GM23338 (cell line): Measurements from ENCODE around the gene CCL23. TPM values are rescaled to one million over a fixed set of nuclear protein-coding genes. Genes with fewer than 3 reads are reported as not detected.

Experiments
- ATAC-seq: fragments of 200-7000 bp; cut with Tn5 transposase; 3 replicates; pipeline ENCODE4 v1.9.1; 2020
- DNase-seq: peaks from one replicate; pipeline ENCODE4 v3.0.0-alpha.2; 2015; ENCODE audit warnings: low spot score
- H2AFZ ChIP-seq: fragments of 200-600 bp; sonication (generic); 2 replicates; pipeline ENCODE4 v1.8.0; 2016; ENCODE audit warnings: antibody characterized with exemption, mild to moderate bottlenecking, moderate library complexity
- H3F3A ChIP-seq: fragments of 200-600 bp; sonication (generic); replicated peaks from 2 replicates; pipeline ENCODE4 v1.8.0; 2017; ENCODE audit warnings: antibody characterized with exemption, mixed run types, low read depth
- H3K27ac ChIP-seq: fragments of 200-600 bp; sonication (generic); 2 replicates; pipeline ENCODE4 v1.6.1; 2016; ENCODE audit warnings: low read depth
- H3K27me3 ChIP-seq: fragments of 200-600 bp; sonication (generic); 2 replicates; pipeline ENCODE4 v1.8.0; 2016; ENCODE audit warnings: mild to moderate bottlenecking, mixed run types, moderate library complexity; ENCODE audit not compliant: insufficient read depth
- H3K36me3 ChIP-seq: fragments of 200-600 bp; sonication (generic); 2 replicates; pipeline ENCODE4 v1.8.0; 2016; ENCODE audit warnings: mild to moderate bottlenecking; ENCODE audit not compliant: insufficient read depth
- H3K4me1 ChIP-seq: fragments of 200-600 bp; sonication (generic); 2 replicates; pipeline ENCODE4 v1.8.0; 2016; ENCODE audit warnings: mild to moderate bottlenecking, moderate library complexity; ENCODE audit not compliant: insufficient read depth
- H3K4me2 ChIP-seq: fragments of 200-600 bp; sonication (generic); 2 replicates; pipeline ENCODE4 v1.7.1; 2017; ENCODE audit warnings: mixed run types
- H3K4me3 ChIP-seq: fragments of 200-600 bp; sonication (generic); 2 replicates; pipeline ENCODE4 v1.6.1; 2016; ENCODE audit warnings: mixed run types
- H3K79me2 ChIP-seq: fragments of 200-600 bp; sonication (generic); replicated peaks from 2 replicates; pipeline ENCODE4 v1.8.0; 2017; ENCODE audit warnings: mild to moderate bottlenecking; ENCODE audit not compliant: insufficient read depth
- H3K9me2 ChIP-seq: fragments of 200-600 bp; sonication (generic); 2 replicates; pipeline ENCODE4 v1.8.0; 2017; ENCODE audit not compliant: insufficient read depth
- H4K20me1 ChIP-seq: fragments of 200-600 bp; sonication (generic); replicated peaks from 2 replicates; pipeline ENCODE4 v1.8.0; 2017; ENCODE audit warnings: mild to moderate bottlenecking; ENCODE audit not compliant: insufficient read depth
- H3K27ac Mint-ChIP-seq: 2 replicates; pipeline ENCODE4 v1.8.0; 2020; ENCODE audit warnings: inconsistent platforms, mild to moderate bottlenecking, moderate library complexity, mixed read lengths
- H3K27me3 Mint-ChIP-seq: 3 replicates; pipeline ENCODE4 v1.8.0; 2022; ENCODE audit warnings: low read depth, mild to moderate bottlenecking, moderate library complexity, mixed read lengths, inconsistent platforms; ENCODE audit not compliant: insufficient read depth, poor library complexity
- H3K36me3 Mint-ChIP-seq: 3 replicates; pipeline ENCODE4 v1.8.0; 2021; ENCODE audit warnings: low read depth, mild to moderate bottlenecking, inconsistent platforms, moderate library complexity, mixed read lengths
- H3K4me1 Mint-ChIP-seq: 3 replicates; pipeline ENCODE4 v1.8.0; 2020; ENCODE audit warnings: mild to moderate bottlenecking, inconsistent platforms, mixed read lengths
- H3K4me3 Mint-ChIP-seq: 3 replicates; pipeline ENCODE4 v1.8.0; 2021; ENCODE audit warnings: moderate library complexity, mild to moderate bottlenecking, inconsistent platforms, mixed read lengths
- H3K9me3 Mint-ChIP-seq: 3 replicates; pipeline ENCODE4 v1.8.0; 2020; ENCODE audit warnings: moderate library complexity, mild to moderate bottlenecking, inconsistent platforms, mixed read lengths
- CREB1 ChIP-seq: fragments of 250-450 bp; sonication (Bioruptor Pico); IDR thresholded peaks from 2 replicates; pipeline ENCODE4 v1.5.0; 2020; ENCODE audit warnings: low read depth, mild to moderate bottlenecking, moderate library complexity
- EZH2 ChIP-seq: fragments of 200-600 bp; sonication (generic); IDR thresholded peaks from one replicate; pipeline ENCODE4 v1.8.0; 2017; ENCODE audit warnings: antibody characterized with exemption, mild to moderate bottlenecking, low read depth; ENCODE audit not compliant: unreplicated experiment
- EZH2phosphoT487 ChIP-seq: fragments of 200-600 bp; sonication (generic); IDR thresholded peaks from one replicate; pipeline ENCODE4 v1.8.1; 2018; ENCODE audit warnings: antibody characterized with exemption; ENCODE audit not compliant: unreplicated experiment
- JUNB ChIP-seq: IDR thresholded peaks from one replicate; pipeline ENCODE4 v1.6.1; 2016; ENCODE audit warnings: antibody characterized with exemption; ENCODE audit not compliant: unreplicated experiment
- POLR2AphosphoS5 ChIP-seq: IDR thresholded peaks from 2 replicates; pipeline ENCODE4 v1.6.1; 2016; ENCODE audit warnings: antibody characterized with exemption, low read depth
- STAT1 ChIP-seq: IDR thresholded peaks from one replicate; pipeline ENCODE4 v1.6.1; 2016; ENCODE audit warnings: antibody characterized with exemption; ENCODE audit not compliant: unreplicated experiment
- ZNF331 ChIP-seq: fragments of 250-450 bp; sonication (Bioruptor Pico); IDR thresholded peaks from 2 replicates; pipeline ENCODE4 v1.5.0; 2020; ENCODE audit warnings: low read depth, mild to moderate bottlenecking, moderate library complexity
- polyA plus RNA-seq: library from polyadenylated mRNA; unstranded; fragments of >200 nt; fragmentation: Nextera tagmentation; extraction: Ambion mirVana; gene quantifications from 2 replicates; pipeline ENCODE4 v1.2.1, GENCODE V29; 2016
- total RNA-seq: library from RNA; depleted of rRNA; stranded (reverse); fragments of >200 nt; shearing (Covaris generic); gene quantifications from 2 replicates; pipeline ENCODE4 v1.2.3, GENCODE V29; 2014
- TF ChIP-seq, protein P1 (sequence below): IDR thresholded peaks from one replicate; pipeline ENCODE4 v1.6.1; 2018; ENCODE audit warnings: antibody characterized with exemption; ENCODE audit not compliant: unreplicated experiment
- TF ChIP-seq, protein P2 (sequence below): IDR thresholded peaks from 2 replicates; pipeline ENCODE4 v1.6.1; 2016; ENCODE audit warnings: antibody characterized with exemption
- TF ChIP-seq, protein P3 (sequence below): fragments of 250-450 bp; sonication (Bioruptor Pico); IDR thresholded peaks from 2 replicates; pipeline ENCODE4 v1.5.0; 2020; ENCODE audit warnings: mild to moderate bottlenecking, moderate library complexity

CCL23 gene
- total and polyA plus RNA-seq, 2 experiments from 2014 or later, result not detected

DNA sequence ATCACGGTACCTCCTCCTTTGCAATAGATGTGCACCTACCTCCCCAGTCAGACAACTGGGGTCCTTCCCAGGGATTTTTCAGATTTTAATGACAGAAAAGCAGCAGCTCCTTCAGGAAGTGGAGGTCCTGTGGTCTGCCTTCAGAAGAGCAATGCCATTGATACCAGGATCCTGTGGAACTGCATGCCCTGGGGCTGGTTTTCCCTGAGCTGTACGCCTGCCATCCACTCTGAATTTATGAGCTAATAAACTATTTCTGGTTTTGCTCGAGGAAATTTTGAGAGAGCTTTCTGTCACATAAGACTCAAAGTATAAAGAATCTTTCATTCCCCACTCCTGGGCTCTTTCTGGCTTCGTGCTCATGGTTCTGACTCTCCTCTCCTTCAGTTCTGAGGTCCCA, 10.0 kb upstream of the CCL23 start:
- Mint-ChIP-seq H3K27ac (no peak overlapping the region), H3K4me3 (no peak overlapping the region), H3K4me1 (peaks cover 6% of the 10 kb centered on the region), H3K27me3 (peaks cover 2% of the 10 kb centered on the region), H3K36me3 (no peaks in the 10 kb centered on the region; the same call in 2 of the 3 replicates), H3K9me3 (0 out of 3 replicates have a peak, but pooled peaks cover 7% of the 10 kb centered on the region)
- Histone ChIP-seq H3K27ac (no peak overlapping the region), H3F3A (no peaks in the 10 kb centered on the region), H3K4me3 (no peak overlapping the region), H3K36me3 (no peaks in the 10 kb centered on the region), H3K9me2 (peaks cover 9% of the 10 kb centered on the region), H3K27me3 (no peaks in the 10 kb centered on the region), H3K4me2 (no peak overlapping the region), H3K4me1 (peaks cover 9% of the 10 kb centered on the region; the same call in 1 of the 2 replicates), H2AFZ (no peak overlapping the region), H4K20me1 (no peaks in the 10 kb centered on the region), H3K79me2 (no peaks in the 10 kb centered on the region)
- DNase-seq, result no peak
- TF ChIP-seq CREB1 (CRISPR knock-in tag) (no peak), EZH2 (no peak), JUNB (no peak), STAT1 (no peak)
- TF ChIP-seq, protein P1, sequence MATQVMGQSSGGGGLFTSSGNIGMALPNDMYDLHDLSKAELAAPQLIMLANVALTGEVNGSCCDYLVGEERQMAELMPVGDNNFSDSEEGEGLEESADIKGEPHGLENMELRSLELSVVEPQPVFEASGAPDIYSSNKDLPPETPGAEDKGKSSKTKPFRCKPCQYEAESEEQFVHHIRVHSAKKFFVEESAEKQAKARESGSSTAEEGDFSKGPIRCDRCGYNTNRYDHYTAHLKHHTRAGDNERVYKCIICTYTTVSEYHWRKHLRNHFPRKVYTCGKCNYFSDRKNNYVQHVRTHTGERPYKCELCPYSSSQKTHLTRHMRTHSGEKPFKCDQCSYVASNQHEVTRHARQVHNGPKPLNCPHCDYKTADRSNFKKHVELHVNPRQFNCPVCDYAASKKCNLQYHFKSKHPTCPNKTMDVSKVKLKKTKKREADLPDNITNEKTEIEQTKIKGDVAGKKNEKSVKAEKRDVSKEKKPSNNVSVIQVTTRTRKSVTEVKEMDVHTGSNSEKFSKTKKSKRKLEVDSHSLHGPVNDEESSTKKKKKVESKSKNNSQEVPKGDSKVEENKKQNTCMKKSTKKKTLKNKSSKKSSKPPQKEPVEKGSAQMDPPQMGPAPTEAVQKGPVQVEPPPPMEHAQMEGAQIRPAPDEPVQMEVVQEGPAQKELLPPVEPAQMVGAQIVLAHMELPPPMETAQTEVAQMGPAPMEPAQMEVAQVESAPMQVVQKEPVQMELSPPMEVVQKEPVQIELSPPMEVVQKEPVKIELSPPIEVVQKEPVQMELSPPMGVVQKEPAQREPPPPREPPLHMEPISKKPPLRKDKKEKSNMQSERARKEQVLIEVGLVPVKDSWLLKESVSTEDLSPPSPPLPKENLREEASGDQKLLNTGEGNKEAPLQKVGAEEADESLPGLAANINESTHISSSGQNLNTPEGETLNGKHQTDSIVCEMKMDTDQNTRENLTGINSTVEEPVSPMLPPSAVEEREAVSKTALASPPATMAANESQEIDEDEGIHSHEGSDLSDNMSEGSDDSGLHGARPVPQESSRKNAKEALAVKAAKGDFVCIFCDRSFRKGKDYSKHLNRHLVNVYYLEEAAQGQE, result no peak
- TF ChIP-seq, protein P2, sequence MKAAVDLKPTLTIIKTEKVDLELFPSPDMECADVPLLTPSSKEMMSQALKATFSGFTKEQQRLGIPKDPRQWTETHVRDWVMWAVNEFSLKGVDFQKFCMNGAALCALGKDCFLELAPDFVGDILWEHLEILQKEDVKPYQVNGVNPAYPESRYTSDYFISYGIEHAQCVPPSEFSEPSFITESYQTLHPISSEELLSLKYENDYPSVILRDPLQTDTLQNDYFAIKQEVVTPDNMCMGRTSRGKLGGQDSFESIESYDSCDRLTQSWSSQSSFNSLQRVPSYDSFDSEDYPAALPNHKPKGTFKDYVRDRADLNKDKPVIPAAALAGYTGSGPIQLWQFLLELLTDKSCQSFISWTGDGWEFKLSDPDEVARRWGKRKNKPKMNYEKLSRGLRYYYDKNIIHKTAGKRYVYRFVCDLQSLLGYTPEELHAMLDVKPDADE, result no peak
- ATAC-seq, result no peak

DNA sequence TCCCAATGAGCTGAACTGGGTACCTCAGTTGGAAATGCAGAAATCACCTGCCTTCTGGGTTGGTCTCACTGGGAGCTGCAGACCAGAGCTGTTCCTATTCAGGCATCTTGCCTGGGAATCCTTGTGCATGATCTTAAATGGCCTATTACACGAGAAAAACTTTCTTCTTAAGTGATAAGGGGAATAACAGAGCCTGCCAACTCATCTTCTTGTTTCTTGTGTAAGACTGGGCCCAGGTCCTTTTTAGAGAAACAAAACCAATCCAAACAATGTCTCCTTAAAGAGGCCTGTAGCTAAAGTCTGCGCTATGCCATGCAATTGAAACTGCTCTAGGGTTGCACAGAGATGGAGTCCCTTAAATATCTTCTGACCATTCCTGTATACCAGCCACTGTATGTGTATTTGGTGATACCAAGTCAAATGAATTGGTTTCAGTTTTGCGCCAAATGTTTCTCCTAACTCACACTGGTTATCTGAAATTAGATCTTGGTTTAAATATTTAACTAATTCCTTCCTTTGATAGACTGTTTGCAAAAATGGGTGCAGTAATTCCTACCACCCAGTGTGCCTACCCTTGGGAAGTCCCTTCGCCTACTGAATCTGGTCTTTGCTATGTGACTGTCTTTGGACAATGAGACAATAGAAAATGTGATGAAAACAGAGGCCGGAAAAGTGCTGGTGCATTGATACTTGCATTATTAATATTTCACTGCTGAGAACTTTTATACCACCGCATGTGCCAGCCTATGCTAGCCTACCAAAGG, 6.5 kb upstream of the CCL23 start:
- no peaks in the 10 kb centered on the region for H3K4me1 ChIP-seq
- ATAC-seq, result no peak
- H2AFZ ChIP-seq, result no peak overlapping the region
- H3K27ac Mint-ChIP-seq, result no peak overlapping the region
- H3K27me3 ChIP-seq, result no peaks in the 10 kb centered on the region
- no peak overlapping the region for H3K4me3 ChIP-seq
- peaks cover 5% of the 10 kb centered on the region; the same call in 1 of the 2 replicates for H3K9me2 ChIP-seq
- 0 out of 3 replicates have a peak, but pooled peaks cover 9% of the 10 kb centered on the region for H3K9me3 Mint-ChIP-seq
- H3K36me3 ChIP-seq, result no peaks in the 10 kb centered on the region
- H3K27me3 Mint-ChIP-seq, result peaks cover 6% of the 10 kb centered on the region
- H3K36me3 Mint-ChIP-seq, result no peaks in the 10 kb centered on the region; the same call in 1 of the 3 replicates
- H3K79me2 ChIP-seq, result no peaks in the 10 kb centered on the region
- H4K20me1 ChIP-seq, result no peaks in the 10 kb centered on the region
- H3K4me1 Mint-ChIP-seq, result no peaks in the 10 kb centered on the region
- H3K4me3 Mint-ChIP-seq, result no peak overlapping the region
- H3K4me2 ChIP-seq, result no peak overlapping the region
- DNase-seq, result no peak
- H3F3A ChIP-seq, result no peaks in the 10 kb centered on the region
- H3K27ac ChIP-seq, result no peak overlapping the region
- TF ChIP-seq EZH2phosphoT487 (no peak), EZH2 (no peak), POLR2AphosphoS5 (no peak), ZNF331 (no peak)
- TF ChIP-seq, protein P3, sequence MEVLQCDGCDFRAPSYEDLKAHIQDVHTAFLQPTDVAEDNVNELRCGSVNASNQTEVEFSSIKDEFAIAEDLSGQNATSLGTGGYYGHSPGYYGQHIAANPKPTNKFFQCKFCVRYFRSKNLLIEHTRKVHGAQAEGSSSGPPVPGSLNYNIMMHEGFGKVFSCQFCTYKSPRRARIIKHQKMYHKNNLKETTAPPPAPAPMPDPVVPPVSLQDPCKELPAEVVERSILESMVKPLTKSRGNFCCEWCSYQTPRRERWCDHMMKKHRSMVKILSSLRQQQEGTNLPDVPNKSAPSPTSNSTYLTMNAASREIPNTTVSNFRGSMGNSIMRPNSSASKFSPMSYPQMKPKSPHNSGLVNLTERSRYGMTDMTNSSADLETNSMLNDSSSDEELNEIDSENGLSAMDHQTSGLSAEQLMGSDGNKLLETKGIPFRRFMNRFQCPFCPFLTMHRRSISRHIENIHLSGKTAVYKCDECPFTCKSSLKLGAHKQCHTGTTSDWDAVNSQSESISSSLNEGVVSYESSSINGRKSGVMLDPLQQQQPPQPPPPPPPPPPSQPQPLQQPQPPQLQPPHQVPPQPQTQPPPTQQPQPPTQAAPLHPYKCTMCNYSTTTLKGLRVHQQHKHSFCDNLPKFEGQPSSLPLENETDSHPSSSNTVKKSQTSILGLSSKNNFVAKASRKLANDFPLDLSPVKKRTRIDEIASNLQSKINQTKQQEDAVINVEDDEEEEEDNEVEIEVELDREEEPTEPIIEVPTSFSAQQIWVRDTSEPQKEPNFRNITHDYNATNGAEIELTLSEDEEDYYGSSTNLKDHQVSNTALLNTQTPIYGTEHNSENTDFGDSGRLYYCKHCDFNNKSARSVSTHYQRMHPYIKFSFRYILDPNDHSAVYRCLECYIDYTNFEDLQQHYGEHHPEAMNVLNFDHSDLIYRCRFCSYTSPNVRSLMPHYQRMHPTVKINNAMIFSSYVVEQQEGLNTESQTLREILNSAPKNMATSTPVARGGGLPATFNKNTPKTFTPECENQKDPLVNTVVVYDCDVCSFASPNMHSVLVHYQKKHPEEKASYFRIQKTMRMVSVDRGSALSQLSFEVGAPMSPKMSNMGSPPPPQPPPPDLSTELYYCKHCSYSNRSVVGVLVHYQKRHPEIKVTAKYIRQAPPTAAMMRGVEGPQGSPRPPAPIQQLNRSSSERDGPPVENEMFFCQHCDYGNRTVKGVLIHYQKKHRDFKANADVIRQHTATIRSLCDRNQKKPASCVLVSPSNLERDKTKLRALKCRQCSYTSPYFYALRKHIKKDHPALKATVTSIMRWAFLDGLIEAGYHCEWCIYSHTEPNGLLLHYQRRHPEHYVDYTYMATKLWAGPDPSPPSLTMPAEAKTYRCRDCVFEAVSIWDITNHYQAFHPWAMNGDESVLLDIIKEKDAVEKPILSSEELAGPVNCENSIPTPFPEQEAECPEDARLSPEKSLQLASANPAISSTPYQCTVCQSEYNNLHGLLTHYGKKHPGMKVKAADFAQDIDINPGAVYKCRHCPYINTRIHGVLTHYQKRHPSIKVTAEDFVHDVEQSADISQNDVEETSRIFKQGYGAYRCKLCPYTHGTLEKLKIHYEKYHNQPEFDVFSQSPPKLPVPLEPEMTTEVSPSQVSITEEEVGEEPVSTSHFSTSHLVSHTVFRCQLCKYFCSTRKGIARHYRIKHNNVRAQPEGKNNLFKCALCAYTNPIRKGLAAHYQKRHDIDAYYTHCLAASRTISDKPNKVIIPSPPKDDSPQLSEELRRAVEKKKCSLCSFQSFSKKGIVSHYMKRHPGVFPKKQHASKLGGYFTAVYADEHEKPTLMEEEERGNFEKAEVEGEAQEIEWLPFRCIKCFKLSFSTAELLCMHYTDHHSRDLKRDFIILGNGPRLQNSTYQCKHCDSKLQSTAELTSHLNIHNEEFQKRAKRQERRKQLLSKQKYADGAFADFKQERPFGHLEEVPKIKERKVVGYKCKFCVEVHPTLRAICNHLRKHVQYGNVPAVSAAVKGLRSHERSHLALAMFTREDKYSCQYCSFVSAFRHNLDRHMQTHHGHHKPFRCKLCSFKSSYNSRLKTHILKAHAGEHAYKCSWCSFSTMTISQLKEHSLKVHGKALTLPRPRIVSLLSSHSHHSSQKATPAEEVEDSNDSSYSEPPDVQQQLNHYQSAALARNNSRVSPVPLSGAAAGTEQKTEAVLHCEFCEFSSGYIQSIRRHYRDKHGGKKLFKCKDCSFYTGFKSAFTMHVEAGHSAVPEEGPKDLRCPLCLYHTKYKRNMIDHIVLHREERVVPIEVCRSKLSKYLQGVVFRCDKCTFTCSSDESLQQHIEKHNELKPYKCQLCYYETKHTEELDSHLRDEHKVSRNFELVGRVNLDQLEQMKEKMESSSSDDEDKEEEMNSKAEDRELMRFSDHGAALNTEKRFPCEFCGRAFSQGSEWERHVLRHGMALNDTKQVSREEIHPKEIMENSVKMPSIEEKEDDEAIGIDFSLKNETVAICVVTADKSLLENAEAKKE, result no peak
